H9 (cell line): ENCODE data around the gene SCUBE1. TPM values are rescaled to one million over a fixed set of nuclear protein-coding genes. Genes with fewer than 3 reads are reported as not detected.

ENCODE experiments used
- DNase-seq: peaks from one replicate; pipeline ENCODE4 v3.0.0-alpha.2; 2017
- H2AFZ ChIP-seq: one replicate; pipeline ENCODE4 v1.6.1; 2013; ENCODE audit warnings: mild to moderate bottlenecking, low read length, control low read depth, moderate library complexity
- H2AK5ac ChIP-seq: 2 replicates; pipeline ENCODE4 v1.6.1; 2013; ENCODE audit warnings: low read length, control low read depth, mixed read lengths; ENCODE audit not compliant: insufficient read length
- H2BK120ac ChIP-seq: one replicate; pipeline ENCODE4 v1.6.1; 2013; ENCODE audit warnings: low read depth, mild to moderate bottlenecking, low read length, control low read depth, inconsistent platforms; ENCODE audit not compliant: poor library complexity, severe bottlenecking
- H2BK12ac ChIP-seq: 2 replicates; pipeline ENCODE4 v1.6.1; 2013; ENCODE audit warnings: low read length, control low read depth, mixed read lengths, low read depth; ENCODE audit not compliant: insufficient read length
- H2BK15ac ChIP-seq: 2 replicates; pipeline ENCODE4 v1.6.1; 2013; ENCODE audit warnings: low read depth, low read length, control low read depth
- H2BK20ac ChIP-seq: one replicate; pipeline ENCODE4 v1.6.1; 2013; ENCODE audit warnings: low read depth, mild to moderate bottlenecking, low read length, control low read depth, inconsistent platforms; ENCODE audit not compliant: poor library complexity, severe bottlenecking
- H2BK5ac ChIP-seq: 2 replicates; pipeline ENCODE4 v1.6.1; 2013; ENCODE audit warnings: low read length, control low read depth, mixed read lengths; ENCODE audit not compliant: insufficient read length
- H3K14ac ChIP-seq: 2 replicates; pipeline ENCODE4 v1.6.1; 2013; ENCODE audit warnings: low read length, control low read depth; ENCODE audit not compliant: insufficient read depth
- H3K18ac ChIP-seq: 2 replicates; pipeline ENCODE4 v1.6.1; 2013; ENCODE audit warnings: low read depth, mild to moderate bottlenecking, mixed read lengths, low read length, control low read depth; ENCODE audit not compliant: insufficient read length
- H3K23ac ChIP-seq: 2 replicates; pipeline ENCODE4 v1.6.1; 2013; ENCODE audit warnings: low read length, control low read depth, mixed read lengths, low read depth; ENCODE audit not compliant: insufficient read length
- H3K23me2 ChIP-seq: 2 replicates; pipeline ENCODE4 v1.6.1; 2013; ENCODE audit warnings: low read depth, mild to moderate bottlenecking, mixed read lengths, low read length, control low read depth; ENCODE audit not compliant: insufficient read length, poor library complexity, severe bottlenecking
- H3K27ac ChIP-seq: 2 replicates; pipeline ENCODE4 v1.5.1; 2013; ENCODE audit warnings: low read length, control low read depth, mixed read lengths, low read depth; ENCODE audit not compliant: insufficient read length
- H3K27me3 ChIP-seq: 2 replicates; pipeline ENCODE4 v1.6.1; 2013; ENCODE audit warnings: low read length, control low read depth, inconsistent platforms; ENCODE audit not compliant: insufficient read depth
- H3K4ac ChIP-seq: 2 replicates; pipeline ENCODE4 v1.6.1; 2013; ENCODE audit warnings: low read depth, mild to moderate bottlenecking, control low read depth, inconsistent platforms, low read length, moderate library complexity
- H3K4me1 ChIP-seq: 2 replicates; pipeline ENCODE4 v1.6.1; 2013; ENCODE audit warnings: low read length, control low read depth, inconsistent platforms; ENCODE audit not compliant: insufficient read depth
- H3K4me2 ChIP-seq: 2 replicates; pipeline ENCODE4 v1.6.1; 2013; ENCODE audit warnings: low read length, control low read depth, mixed read lengths; ENCODE audit not compliant: insufficient read length, insufficient read depth
- H3K56ac ChIP-seq: 2 replicates; pipeline ENCODE4 v1.6.1; 2013; ENCODE audit warnings: low read depth, mild to moderate bottlenecking, mixed read lengths, low read length, control low read depth; ENCODE audit not compliant: insufficient read length
- H3K79me1 ChIP-seq: 2 replicates; pipeline ENCODE4 v1.6.1; 2013; ENCODE audit warnings: low read depth, mild to moderate bottlenecking, moderate library complexity, low read length, control low read depth, inconsistent platforms; ENCODE audit not compliant: insufficient read depth, poor library complexity, severe bottlenecking
- H3K79me2 ChIP-seq: 2 replicates; pipeline ENCODE4 v1.6.1; 2013; ENCODE audit warnings: low read length, control low read depth, inconsistent platforms; ENCODE audit not compliant: insufficient read depth
- H3K9ac ChIP-seq: 2 replicates; pipeline ENCODE4 v1.6.1; 2013; ENCODE audit warnings: low read length, control low read depth, mixed read lengths; ENCODE audit not compliant: insufficient read length; ENCODE audit errors: extremely low read depth
- H3K9me3 ChIP-seq: one replicate; pipeline ENCODE4 v1.6.1; 2013; ENCODE audit warnings: low read depth, low read length, inconsistent platforms; ENCODE audit not compliant: control insufficient read depth
- H3T11ph ChIP-seq: one replicate; pipeline ENCODE4 v1.6.1; 2013; ENCODE audit warnings: mild to moderate bottlenecking, low read length, control low read depth, inconsistent platforms
- H4K20me1 ChIP-seq: one replicate; pipeline ENCODE4 v1.6.1; 2013; ENCODE audit not compliant: control insufficient read depth, insufficient read length, insufficient read depth
- H4K5ac ChIP-seq: 2 replicates; pipeline ENCODE4 v1.6.1; 2013; ENCODE audit warnings: low read depth, mild to moderate bottlenecking, mixed read lengths, low read length, control low read depth; ENCODE audit not compliant: insufficient read length
- H4K8ac ChIP-seq: replicated peaks from 2 replicates; pipeline ENCODE4 v1.6.1; 2013; ENCODE audit warnings: low read length, control low read depth, mixed read lengths, low read depth; ENCODE audit not compliant: insufficient read length
- H4K91ac ChIP-seq: 2 replicates; pipeline ENCODE4 v1.6.1; 2013; ENCODE audit warnings: low read depth, mild to moderate bottlenecking, moderate library complexity, mixed read lengths, low read length, control low read depth; ENCODE audit not compliant: insufficient read length
- H3K27ac Mint-ChIP-seq, 3 experiments: 2 replicates in 2 of 3; 3 replicates in 1 of 3; pipeline ENCODE4 v1.8.0; 2020 to 2021; ENCODE audit warnings: mixed read lengths in 3 of 3, mild to moderate bottlenecking in 1 of 3, moderate library complexity in 1 of 3
- H3K27me3 Mint-ChIP-seq: 2 replicates; pipeline ENCODE4 v1.8.0; 2021; ENCODE audit warnings: low read depth, mild to moderate bottlenecking, moderate library complexity, mixed read lengths
- H3K36me3 Mint-ChIP-seq, 3 experiments: 2 replicates in 2 of 3; 3 replicates in 1 of 3; pipeline ENCODE4 v1.8.0; 2020 to 2021; ENCODE audit warnings: low read depth in 3 of 3, mixed read lengths in 3 of 3; ENCODE audit not compliant: insufficient read depth in 1 of 3
- H3K4me1 Mint-ChIP-seq, 2 experiments: 2 replicates each; pipeline ENCODE4 v1.8.0; 2020; ENCODE audit warnings: mixed read lengths in 2 of 2
- H3K4me3 Mint-ChIP-seq, 2 experiments: 2 replicates in 1 of 2; 3 replicates in 1 of 2; pipeline ENCODE4 v1.8.0; 2020 to 2021; ENCODE audit warnings: mild to moderate bottlenecking in 2 of 2, mixed read lengths in 2 of 2, moderate library complexity in 1 of 2
- H3K9me3 Mint-ChIP-seq, 2 experiments: 2 replicates in 1 of 2; 3 replicates in 1 of 2; pipeline ENCODE4 v1.8.0; 2020; ENCODE audit warnings: mild to moderate bottlenecking in 2 of 2, mixed read lengths in 2 of 2, moderate library complexity in 1 of 2
- WGBS: extraction: QIAGEN DNeasy Blood & Tissue Kit; methylation state at CpG from one replicate; pipeline ENCODE4 v1.1.7; 2013; ENCODE audit warnings: missing lambda C conversion rate, low lambda C conversion rate, mixed read lengths; ENCODE audit not compliant: insufficient read length; ENCODE audit errors: extremely low coverage; 5-methylcytosine and 5-hydroxymethylcytosine counted together
- total RNA-seq: library from RNA; stranded (reverse); gene quantifications from 2 replicates; pipeline ENCODE4 v1.2.1, GENCODE V29; 2021
- TF ChIP-seq, protein P1 (sequence below): fragments of 200-600 bp; sonication (generic); conservative IDR thresholded peaks from 3 replicates; pipeline ENCODE4 v1.8.0; 2021; ENCODE audit warnings: antibody characterized with exemption, mild to moderate bottlenecking

The SCUBE1 gene
- total RNA-seq, 1 experiment from 2014 or later = 1.2 TPM

- no peak overlapping the region for H3K9ac ChIP-seq
- Mint-ChIP-seq H3K36me3 (peaks cover 0 to 4% (median 0%) of the 10 kb centered on the region in 3 experiments; a peak in 1 of 7 replicates), H3K27ac (no peak overlapping the region; a peak in 1 of 7 replicates), H3K9me3 (peaks cover 0 to 6% of the 10 kb centered on the region in 2 experiments; a peak in 2 of 5 replicates), H3K27me3 (peaks cover 15% of the 10 kb centered on the region), H3K4me1 (peaks cover 15 to 36% of the 10 kb centered on the region in 2 experiments), H3K4me3 (no peak overlapping the region; a peak in 1 of 5 replicates)
- H2BK120ac ChIP-seq = no peak overlapping the region
- no peak overlapping the region for H2AK5ac ChIP-seq
- no peak overlapping the region for H3K23ac ChIP-seq
- H3K23me2 ChIP-seq = no peaks in the 10 kb centered on the region
- H3K79me1 ChIP-seq = no peaks in the 10 kb centered on the region
- H3K9me3 ChIP-seq = no peaks in the 10 kb centered on the region
- no peaks in the 10 kb centered on the region for H3K4me1 ChIP-seq
- H3K4ac ChIP-seq = no peak overlapping the region
- H2BK5ac ChIP-seq = no peak overlapping the region
- H2BK15ac ChIP-seq = no peak overlapping the region
- H3T11ph ChIP-seq = no peak overlapping the region
- H3K4me2 ChIP-seq = no peak overlapping the region
- DNase-seq = no peak
- H3K18ac ChIP-seq = no peak overlapping the region
- H3K56ac ChIP-seq = no peak overlapping the region
- no peak overlapping the region for H3K14ac ChIP-seq
- TF ChIP-seq, protein P1, sequence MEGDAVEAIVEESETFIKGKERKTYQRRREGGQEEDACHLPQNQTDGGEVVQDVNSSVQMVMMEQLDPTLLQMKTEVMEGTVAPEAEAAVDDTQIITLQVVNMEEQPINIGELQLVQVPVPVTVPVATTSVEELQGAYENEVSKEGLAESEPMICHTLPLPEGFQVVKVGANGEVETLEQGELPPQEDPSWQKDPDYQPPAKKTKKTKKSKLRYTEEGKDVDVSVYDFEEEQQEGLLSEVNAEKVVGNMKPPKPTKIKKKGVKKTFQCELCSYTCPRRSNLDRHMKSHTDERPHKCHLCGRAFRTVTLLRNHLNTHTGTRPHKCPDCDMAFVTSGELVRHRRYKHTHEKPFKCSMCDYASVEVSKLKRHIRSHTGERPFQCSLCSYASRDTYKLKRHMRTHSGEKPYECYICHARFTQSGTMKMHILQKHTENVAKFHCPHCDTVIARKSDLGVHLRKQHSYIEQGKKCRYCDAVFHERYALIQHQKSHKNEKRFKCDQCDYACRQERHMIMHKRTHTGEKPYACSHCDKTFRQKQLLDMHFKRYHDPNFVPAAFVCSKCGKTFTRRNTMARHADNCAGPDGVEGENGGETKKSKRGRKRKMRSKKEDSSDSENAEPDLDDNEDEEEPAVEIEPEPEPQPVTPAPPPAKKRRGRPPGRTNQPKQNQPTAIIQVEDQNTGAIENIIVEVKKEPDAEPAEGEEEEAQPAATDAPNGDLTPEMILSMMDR = no peak
- no peak overlapping the region for H4K5ac ChIP-seq
- no peak overlapping the region for H2BK12ac ChIP-seq
- no peaks in the 10 kb centered on the region for H3K27me3 ChIP-seq
- no peak overlapping the region for H3K27ac ChIP-seq
- no CpG with 5 or more reads among the region's 9 CpGs for WGBS
- H4K91ac ChIP-seq = no peak overlapping the region
- H4K20me1 ChIP-seq = no peaks in the 10 kb centered on the region
- H2BK20ac ChIP-seq = no peak overlapping the region
- H4K8ac ChIP-seq = no peak overlapping the region
- H3K79me2 ChIP-seq = no peaks in the 10 kb centered on the region
- no peak overlapping the region for H2AFZ ChIP-seq
Measured at GRCh38 chr22:43392385-43392989, 49.3 kb upstream of the SCUBE1 start.
